Small intestine (tissue), 7 donors: ENCODE data around the gene HNRNPAB. TPM values are rescaled to one million over a fixed set of nuclear protein-coding genes. Genes with fewer than 3 reads are reported as not detected.
"Not testable (repeated sequence)": the region's sequence is repeated elsewhere in the genome, so short reads cannot be mapped to it uniquely, and the experiment has no call there.

ENCODE experiments used
- DNase-seq, 2 donors: peaks; one replicate each; pipeline versions ENCODE4 v3.0.0 to v3.0.0-alpha.2; 2013
- FAIRE-seq: peaks from 2 replicates; lab custom pipeline; 2012; peaks lifted over from hg19 to GRCh38; lab: Jason Lieb, UNC
- H3K27ac ChIP-seq, 3 donors: one replicate each; pipeline ENCODE4 v1.5.1; 2013; ENCODE audit warnings: low read length in 2 of 3, mild to moderate bottlenecking in 2 of 3, control low read depth in 1 of 3, inconsistent platforms in 1 of 3, low read depth in 1 of 3, moderate library complexity in 1 of 3
- H3K27me3 ChIP-seq, 3 donors: one replicate each; pipeline ENCODE4 v1.6.1; 2013; ENCODE audit warnings: low read length in 3 of 3, inconsistent platforms in 1 of 3; ENCODE audit not compliant: control insufficient read depth in 3 of 3, insufficient read depth in 3 of 3
- H3K36me3 ChIP-seq, 3 donors: one replicate each; pipeline ENCODE4 v1.6.1; 2013; ENCODE audit warnings: low read length in 3 of 3, inconsistent platforms in 1 of 3, low read depth in 1 of 3, mild to moderate bottlenecking in 1 of 3, moderate library complexity in 1 of 3; ENCODE audit not compliant: control insufficient read depth in 3 of 3, insufficient read depth in 2 of 3
- H3K4me1 ChIP-seq, 3 donors: one replicate each; pipeline ENCODE4 v1.6.1; 2013; ENCODE audit warnings: low read length in 2 of 3, inconsistent platforms in 1 of 3, low read depth in 1 of 3, mild to moderate bottlenecking in 1 of 3, moderate library complexity in 1 of 3; ENCODE audit not compliant: control insufficient read depth in 3 of 3, insufficient read depth in 2 of 3
- H3K4me3 ChIP-seq, 3 donors: one replicate each; pipeline ENCODE4 v1.5.1; 2013; ENCODE audit warnings: low read length in 3 of 3, control low read depth in 1 of 3, inconsistent platforms in 1 of 3, low read depth in 1 of 3, mild to moderate bottlenecking in 1 of 3, moderate library complexity in 1 of 3
- H3K9me3 ChIP-seq, 2 donors: one replicate each; pipeline ENCODE4 v1.6.1; 2013; ENCODE audit warnings: low read depth in 1 of 2, low read length in 1 of 2; ENCODE audit not compliant: control insufficient read depth in 2 of 2, insufficient read depth in 1 of 2
- WGBS, 3 donors: extraction: QIAGEN DNeasy Blood & Tissue Kit; methylation state at CpG; one replicate each; pipeline ENCODE4 v1.1.7; 2013; 5-methylcytosine and 5-hydroxymethylcytosine counted together
- polyA plus RNA-seq, 4 donors: library from polyadenylated mRNA; stranded (reverse) in 3 of 4; unstranded in 1 of 4; fragments of 200-250 nt in 3 of 4; fragments of 120-200 nt in 1 of 4; gene quantifications; one replicate each; pipeline versions ENCODE4 v1.2.1 to v1.2.3, GENCODE V29; 2013
- donor health status: healthy with polysubstance abuse.
- donor health status: control.
- donor health status: control.
- donor health status: Bipolar disorder and iron deficiency.
- donor health status: healthy.

The HNRNPAB gene
- polyA plus RNA-seq, 4 donors = 110 to 176 (median 160) TPM

- Histone ChIP-seq H3K4me1 (peaks cover 0 to 70% (median 23%) of the 10 kb centered on the region in 3 donors), H3K9me3 (peaks cover 0 to 7% of the 10 kb centered on the region in 2 donors), H3K4me3 (no peak overlapping the region), H3K27ac (peak overlapping the region in 2 of 3 donors; percentile 0 to 64), H3K36me3 (peaks cover 7 to 85% (median 29%) of the 10 kb centered on the region in 3 donors), H3K27me3 (no peaks in the 10 kb centered on the region)
- no peak for FAIRE-seq
- no peak for DNase-seq
- 92 to 96% (median 95%) methylated on average over 17 of the region's 17 CpGs for WGBS, 3 donors
These were observed 20.1 kb downstream of the HNRNPAB start for GRCh38 chr5:178224403-178224802.

- H3K36me3 ChIP-seq = peaks cover 13 to 85% (median 33%) of the 10 kb centered on the region in 3 donors
- peaks cover 0 to 7% of the 10 kb centered on the region in 2 donors for H3K9me3 ChIP-seq
- DNase-seq (no peak), FAIRE-seq (no peak)
- H3K27me3 ChIP-seq = no peaks in the 10 kb centered on the region
- no peak overlapping the region for H3K4me3 ChIP-seq
- 93 to 99% (median 96%) methylated on average over 6 of the region's 6 CpGs for WGBS, 3 donors
- H3K27ac ChIP-seq = peak overlapping the region in 2 of 3 donors; percentile 56 to 91
- peaks cover 0 to 75% (median 25%) of the 10 kb centered on the region in 3 donors for H3K4me1 ChIP-seq
These were observed 20.8 kb downstream of the HNRNPAB start for GRCh38 chr5:178225174-178225573.

GRCh38 chr5:178227138-178227659 is 22.9 kb downstream of the HNRNPAB start:
- no peak for DNase-seq
- Histone ChIP-seq H3K4me3 (no peak overlapping the region), H3K4me1 (peaks cover 3 to 75% (median 25%) of the 10 kb centered on the region in 3 donors), H3K27me3 (no peaks in the 10 kb centered on the region), H3K9me3 (peaks cover 0 to 7% of the 10 kb centered on the region in 2 donors), H3K27ac (peak overlapping the region; percentile 81 to 91 (median 91)), H3K36me3 (peaks cover 10 to 85% (median 21%) of the 10 kb centered on the region in 3 donors)
- WGBS, 3 donors = 90 to 92% (median 91%) methylated on average over 4 of the region's 4 CpGs
- FAIRE-seq = no peak

GRCh38 chr5:178227929-178228328 is 23.6 kb downstream of the HNRNPAB start:
- peaks cover 10 to 78% (median 15%) of the 10 kb centered on the region in 3 donors for H3K36me3 ChIP-seq
- peaks cover 3 to 71% (median 23%) of the 10 kb centered on the region in 3 donors for H3K4me1 ChIP-seq
- FAIRE-seq = no peak
- WGBS, 3 donors = 76 to 86% (median 78%) methylated on average over 3 of the region's 3 CpGs
- H3K9me3 ChIP-seq = peaks cover 0 to 7% of the 10 kb centered on the region in 2 donors
- H3K27ac ChIP-seq = peak overlapping the region; percentile 81 to 91 (median 91)
- H3K27me3 ChIP-seq = no peaks in the 10 kb centered on the region
- H3K4me3 ChIP-seq = no peak overlapping the region
- DNase-seq = no peak

GRCh38 chr5:178228609-178229008 is 24.3 kb downstream of the HNRNPAB start:
- H3K27me3 ChIP-seq = no peaks in the 10 kb centered on the region
- FAIRE-seq = no peak
- H3K4me1 ChIP-seq = peaks cover 3 to 66% (median 21%) of the 10 kb centered on the region in 3 donors
- peak overlapping the region in 2 of 3 donors; percentile 45 to 91 for H3K27ac ChIP-seq
- H3K9me3 ChIP-seq = peaks cover 0 to 7% of the 10 kb centered on the region in 2 donors
- 92 to 96% (median 94%) methylated on average over 11 of the region's 11 CpGs for WGBS, 3 donors
- peaks cover 10 to 71% (median 12%) of the 10 kb centered on the region in 3 donors for H3K36me3 ChIP-seq
- H3K4me3 ChIP-seq = no peak overlapping the region
- DNase-seq = no peak

GRCh38 chr5:178229111-178229510 is 24.8 kb downstream of the HNRNPAB start:
- WGBS, 3 donors = 96 to 98% (median 96%) methylated on average over 13 of the region's 13 CpGs
- H3K4me3 ChIP-seq, DNase-seq, H3K27me3 ChIP-seq, FAIRE-seq, H3K9me3 ChIP-seq: not testable (repeated sequence)
- H3K36me3 ChIP-seq = peaks cover 10 to 66% (median 12%) of the 10 kb centered on the region in 3 donors
- H3K4me1 ChIP-seq = peaks cover 3 to 61% (median 21%) of the 10 kb centered on the region in 3 donors
- peak overlapping the region in 1 of 3 donors; percentile 99 for H3K27ac ChIP-seq

GRCh38 chr5:178229861-178230260 is 25.5 kb downstream of the HNRNPAB start:
- DNase-seq (no peak), FAIRE-seq (no peak)
- peaks cover 8 to 59% (median 10%) of the 10 kb centered on the region in 3 donors for H3K36me3 ChIP-seq
- 90 to 92% (median 92%) methylated on average over 10 of the region's 10 CpGs for WGBS, 3 donors
- peak overlapping the region in 1 of 3 donors; percentile 1 for H3K4me3 ChIP-seq
- peak overlapping the region; percentile 14 to 99 (median 24) for H3K27ac ChIP-seq
- H3K27me3 ChIP-seq = no peaks in the 10 kb centered on the region
- H3K9me3 ChIP-seq = peaks cover 0 to 7% of the 10 kb centered on the region in 2 donors
- H3K4me1 ChIP-seq = peaks cover 3 to 55% (median 22%) of the 10 kb centered on the region in 3 donors

GRCh38 chr5:178230879-178231538 is 26.7 kb downstream of the HNRNPAB start:
- DNase-seq = peak; percentile 81 to 92
- H3K36me3 ChIP-seq = peaks cover 4 to 50% (median 10%) of the 10 kb centered on the region in 3 donors

More at GRCh38 chr5:178230879-178231538, 26.7 kb downstream of the HNRNPAB start:
- no peaks in the 10 kb centered on the region for H3K27me3 ChIP-seq
- H3K9me3 ChIP-seq = peaks cover 0 to 7% of the 10 kb centered on the region in 2 donors
- peak overlapping the region; percentile 78 to 82 (median 80) for H3K4me3 ChIP-seq
- no peak for FAIRE-seq
- peak overlapping the region; percentile 90 to 99 (median 97) for H3K27ac ChIP-seq
- 23 to 57% (median 24%) methylated on average over 9 of the region's 9 CpGs for WGBS, 3 donors
- H3K4me1 ChIP-seq = peaks cover 3 to 47% (median 15%) of the 10 kb centered on the region in 3 donors
